ENCODE results near the gene NAXE.
A peak's percentile ranks its signal among the peaks of the same experiment; 100 is the strongest.
"Not testable (repeated sequence)": the region's sequence is repeated elsewhere in the genome, so short reads cannot be mapped to it uniquely, and the experiment has no call there.

NAXE gene

DNA sequence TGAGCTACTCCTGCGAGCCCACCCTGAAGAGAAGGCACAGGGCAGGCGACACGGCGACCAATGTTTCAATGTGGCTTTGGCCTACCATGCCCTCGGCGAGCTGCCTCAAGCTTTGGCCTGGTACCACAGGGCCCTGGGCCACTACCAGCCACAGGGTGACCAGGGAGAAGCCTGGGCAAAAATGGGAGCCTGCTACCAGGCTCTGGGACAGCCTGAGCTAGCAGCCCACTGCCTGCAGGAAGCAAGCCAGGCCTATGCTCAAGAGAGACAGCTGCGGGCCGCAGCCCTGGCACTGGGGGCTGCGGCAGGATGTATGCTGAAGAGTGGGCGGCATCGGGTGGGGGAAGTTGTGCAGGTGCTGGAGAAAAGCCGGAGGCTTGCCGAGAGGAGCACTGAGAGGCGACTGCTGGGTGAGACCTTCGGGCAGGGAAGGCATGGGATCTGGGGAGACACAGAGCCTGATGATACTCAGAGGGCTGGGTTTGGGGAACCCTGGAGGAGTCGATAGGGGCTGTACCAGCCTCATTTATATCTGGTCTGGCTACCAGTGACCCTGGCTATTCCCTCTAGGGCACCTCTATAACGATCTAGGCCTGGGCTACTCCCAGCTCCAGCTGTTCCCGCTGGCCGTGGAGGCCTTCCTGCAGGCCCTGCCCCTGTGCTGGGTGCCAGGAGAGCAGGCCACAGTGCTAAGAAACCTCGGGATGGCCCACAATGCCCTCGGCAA is 9.8 kb upstream of the NAXE start:
- TF ChIP-seq ZFX (IDR thresholded peaks at IDR 0.05; ENCODE audit: borderline replicate concordance): no peak
- TF ChIP-seq, protein P1, sequence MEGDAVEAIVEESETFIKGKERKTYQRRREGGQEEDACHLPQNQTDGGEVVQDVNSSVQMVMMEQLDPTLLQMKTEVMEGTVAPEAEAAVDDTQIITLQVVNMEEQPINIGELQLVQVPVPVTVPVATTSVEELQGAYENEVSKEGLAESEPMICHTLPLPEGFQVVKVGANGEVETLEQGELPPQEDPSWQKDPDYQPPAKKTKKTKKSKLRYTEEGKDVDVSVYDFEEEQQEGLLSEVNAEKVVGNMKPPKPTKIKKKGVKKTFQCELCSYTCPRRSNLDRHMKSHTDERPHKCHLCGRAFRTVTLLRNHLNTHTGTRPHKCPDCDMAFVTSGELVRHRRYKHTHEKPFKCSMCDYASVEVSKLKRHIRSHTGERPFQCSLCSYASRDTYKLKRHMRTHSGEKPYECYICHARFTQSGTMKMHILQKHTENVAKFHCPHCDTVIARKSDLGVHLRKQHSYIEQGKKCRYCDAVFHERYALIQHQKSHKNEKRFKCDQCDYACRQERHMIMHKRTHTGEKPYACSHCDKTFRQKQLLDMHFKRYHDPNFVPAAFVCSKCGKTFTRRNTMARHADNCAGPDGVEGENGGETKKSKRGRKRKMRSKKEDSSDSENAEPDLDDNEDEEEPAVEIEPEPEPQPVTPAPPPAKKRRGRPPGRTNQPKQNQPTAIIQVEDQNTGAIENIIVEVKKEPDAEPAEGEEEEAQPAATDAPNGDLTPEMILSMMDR (IDR thresholded peaks at IDR 0.05): no peak
- no peak overlapping the region for H3K27ac ChIP-seq

DNA sequence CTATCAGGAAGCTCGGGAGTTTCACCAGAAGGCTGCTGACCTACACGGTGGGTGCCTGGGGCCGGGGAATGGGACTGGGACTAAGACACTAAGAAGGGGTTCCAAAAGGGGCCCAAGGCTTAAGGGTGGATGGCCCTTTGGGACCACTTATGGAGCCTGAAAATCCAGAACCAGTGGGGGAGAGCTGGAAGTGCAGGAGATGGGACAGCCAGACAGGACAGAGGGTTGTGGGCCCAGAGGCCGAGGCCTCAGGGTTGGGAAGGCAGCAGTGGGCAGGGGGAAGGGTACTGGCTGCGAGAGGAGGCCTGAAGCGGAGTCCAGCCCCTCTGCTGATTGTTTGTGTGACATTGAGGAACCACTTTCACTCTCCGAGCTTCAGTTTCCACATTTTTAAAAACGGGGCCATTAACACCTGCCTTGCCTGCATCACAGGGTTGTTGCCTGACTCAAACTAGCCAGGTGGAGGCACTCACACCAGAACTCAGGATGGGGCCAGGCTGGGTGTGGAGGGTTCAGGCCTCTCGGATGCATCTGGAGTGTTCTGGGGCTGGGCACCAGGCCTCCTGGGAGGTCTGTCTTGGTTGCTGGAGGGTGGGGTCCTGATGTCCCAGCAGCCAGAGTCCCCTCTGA is 9.1 kb upstream of the NAXE start:
- H3K27ac ChIP-seq: no peak overlapping the region

GRCh38 chr1:156583821-156584622 is 7.6 kb upstream of the NAXE start:
- H3K27ac ChIP-seq: no peak overlapping the region
- TF ChIP-seq, protein P1 (IDR thresholded peaks at IDR 0.05): peak; percentile 95
- no peak for TF ChIP-seq ZFX (IDR thresholded peaks at IDR 0.05; ENCODE audit: borderline replicate concordance)

More for the DNA sequence above, 9.1 kb upstream of the NAXE start:
- TF ChIP-seq, protein P1 (IDR thresholded peaks at IDR 0.05): no peak
- TF ChIP-seq ZFX (IDR thresholded peaks at IDR 0.05; ENCODE audit: borderline replicate concordance): no peak

DNA sequence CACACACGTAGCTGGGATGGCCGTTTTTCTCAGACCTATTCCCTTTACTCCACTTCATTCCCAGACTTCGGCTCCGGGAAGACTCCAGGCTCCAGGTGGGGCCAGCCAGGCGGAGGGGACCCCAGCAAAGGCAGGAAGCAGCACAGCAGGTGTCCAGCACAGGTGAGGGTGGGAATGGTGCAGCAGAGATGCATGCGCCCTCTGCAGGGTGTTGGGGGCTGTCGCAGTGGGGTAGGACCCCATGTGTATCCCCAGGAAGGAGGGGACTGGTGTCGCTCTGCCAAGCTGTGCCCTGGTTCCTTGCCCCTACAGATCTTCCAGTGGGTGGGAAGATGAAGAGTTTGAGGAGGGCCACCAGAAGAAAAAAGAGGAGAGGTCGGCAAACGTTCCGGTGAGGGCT is 6.8 kb upstream of the NAXE start:
- no peak for TF ChIP-seq ZFX (IDR thresholded peaks at IDR 0.05; ENCODE audit: borderline replicate concordance)
- TF ChIP-seq, protein P1 (IDR thresholded peaks at IDR 0.05): no peak
- H3K27ac ChIP-seq: no peak overlapping the region

DNA sequence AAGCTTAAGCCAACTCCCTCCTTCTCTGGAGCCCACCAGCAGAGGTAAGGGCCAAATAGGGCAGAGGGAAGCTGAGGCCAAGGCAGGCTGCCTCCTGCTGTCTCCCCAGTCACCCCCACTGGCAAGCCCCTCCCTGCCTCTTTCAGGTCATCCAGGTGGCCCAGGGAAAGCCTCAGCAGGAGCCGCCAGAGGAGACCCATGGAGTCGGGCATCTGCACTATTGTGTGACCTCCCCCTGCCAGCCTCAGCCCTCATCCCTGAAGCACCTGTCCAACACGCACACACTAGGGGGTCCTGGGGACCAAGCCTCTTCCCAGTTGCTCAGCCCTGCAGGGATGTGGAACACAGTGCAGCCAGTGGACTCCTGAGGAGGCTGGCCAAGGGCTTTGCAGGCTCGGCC is 5.3 kb upstream of the NAXE start:
- H3K27ac ChIP-seq: no peak overlapping the region
- TF ChIP-seq, protein P1 (IDR thresholded peaks at IDR 0.05): no peak
- TF ChIP-seq ZFX (IDR thresholded peaks at IDR 0.05; ENCODE audit: borderline replicate concordance): no peak

GRCh38 chr1:156586892-156587477 is 4.6 kb upstream of the NAXE start:
- TF ChIP-seq ZFX (IDR thresholded peaks at IDR 0.05; ENCODE audit: borderline replicate concordance): no peak
- TF ChIP-seq, protein P1 (IDR thresholded peaks at IDR 0.05): no peak
- no peak overlapping the region for H3K27ac ChIP-seq

DNA sequence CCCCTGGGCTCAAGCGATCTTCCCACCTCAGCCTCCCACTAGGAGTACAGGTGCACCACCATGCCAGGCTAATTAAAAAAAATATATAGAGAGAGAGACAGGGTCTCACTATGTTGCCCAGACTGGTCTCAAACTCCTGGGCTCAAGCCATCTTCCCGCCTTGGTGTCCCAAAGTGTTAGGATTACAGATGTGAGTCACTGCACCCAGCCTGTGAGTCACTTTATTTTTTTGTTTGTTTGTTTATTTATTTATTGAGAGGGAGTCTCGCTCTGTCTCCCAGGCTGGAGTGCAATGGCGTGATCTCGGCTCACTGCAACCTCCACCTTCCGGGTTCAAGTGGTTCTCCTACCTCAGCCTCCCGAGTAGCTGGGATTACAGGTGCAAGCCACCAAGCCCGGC is 3.6 kb upstream of the NAXE start:
- not testable (repeated sequence) for H3K27ac ChIP-seq

Data from 22Rv1 (cell line).